Neural progenitor cell (in vitro differentiated cells): ENCODE data around the gene NFE2. TPM values are rescaled to one million over a fixed set of nuclear protein-coding genes. Genes with fewer than 3 reads are reported as not detected.
A peak's percentile ranks its signal among the peaks of the same experiment; 100 is the strongest.

ENCODE experiments used
- DNase-seq: peaks from one replicate; pipeline ENCODE4 v3.0.0-alpha.2; 2016; ENCODE audit warnings: low spot score
- H2AFZ ChIP-seq: fragments of 200-600 bp; sonication (generic); replicated peaks from 2 replicates; pipeline ENCODE4 v1.6.1; 2016; ENCODE audit warnings: antibody characterized with exemption
- H3F3A ChIP-seq: fragments of 200-600 bp; sonication (generic); 2 replicates; pipeline ENCODE4 v1.6.1; 2016; ENCODE audit warnings: antibody characterized with exemption, low read depth
- H3K27ac ChIP-seq: fragments of 200-600 bp; sonication (generic); 2 replicates; pipeline ENCODE4 v1.5.1; 2016; ENCODE audit warnings: mild to moderate bottlenecking
- H3K27me3 ChIP-seq: fragments of 200-600 bp; sonication (generic); 2 replicates; pipeline ENCODE4 v1.6.1; 2016; ENCODE audit warnings: mild to moderate bottlenecking, moderate library complexity
- H3K36me3 ChIP-seq: fragments of 200-600 bp; sonication (generic); 2 replicates; pipeline ENCODE4 v1.5.1; 2016
- H3K4me1 ChIP-seq: fragments of 200-600 bp; sonication (generic); 2 replicates; pipeline ENCODE4 v1.6.1; 2016; ENCODE audit warnings: mixed run types
- H3K4me2 ChIP-seq: fragments of 200-600 bp; sonication (generic); 2 replicates; pipeline ENCODE4 v1.6.1; 2016
- H3K4me3 ChIP-seq: fragments of 200-600 bp; sonication (generic); 2 replicates; pipeline ENCODE4 v1.5.1; 2016
- H3K79me2 ChIP-seq: fragments of 200-600 bp; sonication (generic); 2 replicates; pipeline ENCODE4 v1.6.1; 2016; ENCODE audit warnings: low read depth
- H3K9ac ChIP-seq: fragments of 200-600 bp; sonication (generic); 2 replicates; pipeline ENCODE4 v1.6.1; 2016
- H3K9me3 ChIP-seq: fragments of 200-600 bp; sonication (generic); 2 replicates; pipeline ENCODE4 v1.5.1; 2016; ENCODE audit warnings: low read depth
- H4K20me1 ChIP-seq: fragments of 200-600 bp; sonication (generic); 2 replicates; pipeline ENCODE4 v1.6.1; 2016; ENCODE audit warnings: low read depth
- H3K27ac Mint-ChIP-seq: 3 replicates; pipeline ENCODE4 v1.8.0; 2021; ENCODE audit warnings: mixed read lengths
- H3K27me3 Mint-ChIP-seq: 2 replicates; pipeline ENCODE4 v1.8.0; 2022; ENCODE audit warnings: low read depth, mild to moderate bottlenecking, inconsistent platforms, moderate library complexity, mixed read lengths; ENCODE audit not compliant: insufficient read depth
- H3K36me3 Mint-ChIP-seq: 3 replicates; pipeline ENCODE4 v1.8.0; 2021; ENCODE audit warnings: mixed read lengths
- H3K4me1 Mint-ChIP-seq: 3 replicates; pipeline ENCODE4 v1.8.0; 2021; ENCODE audit warnings: mixed read lengths
- H3K4me3 Mint-ChIP-seq: 3 replicates; pipeline ENCODE4 v1.8.0; 2021; ENCODE audit warnings: mild to moderate bottlenecking, moderate library complexity, mixed read lengths
- H3K9me3 Mint-ChIP-seq: 3 replicates; pipeline ENCODE4 v1.8.0; 2020; ENCODE audit warnings: mixed read lengths
- EZH2 ChIP-seq: fragments of 200-600 bp; sonication (generic); IDR thresholded peaks from 2 replicates; pipeline ENCODE4 v1.6.1; 2017; ENCODE audit warnings: antibody characterized with exemption, mild to moderate bottlenecking, moderate library complexity
- EZH2phosphoT487 ChIP-seq: fragments of 200-600 bp; sonication (generic); IDR thresholded peaks from 2 replicates; pipeline ENCODE4 v1.6.1; 2017; ENCODE audit warnings: antibody characterized with exemption
- total RNA-seq: library from RNA; depleted of rRNA; stranded (reverse); fragments of >200 nt; gene quantifications from 2 replicates; pipeline ENCODE4 v1.2.3, GENCODE V29; 2015; ENCODE audit warnings: low replicate concordance
- TF ChIP-seq, protein P1 (sequence below): fragments of 200-600 bp; sonication (generic); IDR thresholded peaks from 2 replicates; pipeline ENCODE4 v1.5.1; 2017; ENCODE audit warnings: antibody characterized with exemption, mild to moderate bottlenecking

The NFE2 gene
- total RNA-seq, 1 donor from 2014 or later: 2.8 TPM

DNA sequence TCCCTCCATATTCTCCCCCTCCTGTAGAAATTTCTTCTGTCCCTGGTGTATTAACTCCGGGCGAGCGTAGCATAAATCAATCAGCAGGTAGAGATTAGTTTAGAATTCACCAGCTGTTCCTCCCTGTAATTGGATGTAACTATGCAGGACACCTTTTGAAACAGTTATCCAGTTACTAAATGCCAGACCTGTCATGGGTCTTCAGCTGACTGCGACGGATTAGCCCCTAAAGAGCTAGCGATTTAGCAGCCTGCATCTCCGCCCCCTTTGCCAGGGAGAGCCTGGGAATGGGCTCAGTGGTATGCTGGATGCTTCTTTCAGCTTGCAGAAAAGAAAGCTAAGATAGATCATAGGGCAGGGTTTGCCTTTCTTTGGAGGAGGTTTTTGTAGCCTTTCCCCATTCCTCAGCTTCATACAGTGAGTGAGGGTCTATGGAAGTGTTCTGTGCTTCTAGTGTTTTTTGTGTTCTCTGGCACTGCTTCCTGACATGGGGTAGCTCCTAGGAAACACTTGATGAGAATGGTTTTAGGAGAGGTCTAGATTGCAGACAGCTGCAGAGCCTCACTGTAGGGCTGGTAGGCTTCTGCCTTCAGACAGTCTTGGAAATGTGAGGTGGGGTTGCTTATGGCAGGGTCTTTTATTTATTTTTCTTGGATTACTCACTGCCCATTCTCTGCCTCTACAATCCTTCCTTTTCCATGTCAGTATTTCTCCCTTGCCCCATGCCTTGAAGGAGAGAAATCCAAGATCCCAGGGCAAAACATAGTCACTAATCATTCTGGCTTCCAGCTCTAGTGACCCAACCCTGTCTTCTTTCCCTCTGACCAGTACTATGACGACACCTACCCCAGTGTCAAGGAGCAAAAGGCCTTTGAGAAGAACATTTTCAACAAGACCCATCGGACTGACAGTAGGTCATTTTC lies 40.8 kb upstream of the NFE2 start:
- Mint-ChIP-seq H3K4me1 (peaks cover 71% of the 10 kb centered on the region), H3K27me3 (peaks cover 2% of the 10 kb centered on the region), H3K4me3 (peak overlapping the region; percentile 19), H3K9me3 (no peaks in the 10 kb centered on the region), H3K36me3 (peaks cover 35% of the 10 kb centered on the region), H3K27ac (peak overlapping the region; percentile 90)
- Histone ChIP-seq H3K4me3 (peak overlapping the region; percentile 19), H3K4me2 (peak overlapping the region; percentile 64), H2AFZ (no peak overlapping the region), H3K9me3 (no peaks in the 10 kb centered on the region), H3K4me1 (peaks cover 61% of the 10 kb centered on the region), H3K79me2 (peaks cover 51% of the 10 kb centered on the region), H3F3A (peaks cover 43% of the 10 kb centered on the region), H3K9ac (no peak overlapping the region), H3K36me3 (no peaks in the 10 kb centered on the region), H3K27ac (peak overlapping the region; percentile 96), H3K27me3 (no peaks in the 10 kb centered on the region), H4K20me1 (no peaks in the 10 kb centered on the region)
- TF ChIP-seq, protein P1, sequence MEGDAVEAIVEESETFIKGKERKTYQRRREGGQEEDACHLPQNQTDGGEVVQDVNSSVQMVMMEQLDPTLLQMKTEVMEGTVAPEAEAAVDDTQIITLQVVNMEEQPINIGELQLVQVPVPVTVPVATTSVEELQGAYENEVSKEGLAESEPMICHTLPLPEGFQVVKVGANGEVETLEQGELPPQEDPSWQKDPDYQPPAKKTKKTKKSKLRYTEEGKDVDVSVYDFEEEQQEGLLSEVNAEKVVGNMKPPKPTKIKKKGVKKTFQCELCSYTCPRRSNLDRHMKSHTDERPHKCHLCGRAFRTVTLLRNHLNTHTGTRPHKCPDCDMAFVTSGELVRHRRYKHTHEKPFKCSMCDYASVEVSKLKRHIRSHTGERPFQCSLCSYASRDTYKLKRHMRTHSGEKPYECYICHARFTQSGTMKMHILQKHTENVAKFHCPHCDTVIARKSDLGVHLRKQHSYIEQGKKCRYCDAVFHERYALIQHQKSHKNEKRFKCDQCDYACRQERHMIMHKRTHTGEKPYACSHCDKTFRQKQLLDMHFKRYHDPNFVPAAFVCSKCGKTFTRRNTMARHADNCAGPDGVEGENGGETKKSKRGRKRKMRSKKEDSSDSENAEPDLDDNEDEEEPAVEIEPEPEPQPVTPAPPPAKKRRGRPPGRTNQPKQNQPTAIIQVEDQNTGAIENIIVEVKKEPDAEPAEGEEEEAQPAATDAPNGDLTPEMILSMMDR: no peak
- TF ChIP-seq EZH2phosphoT487: no peak
- TF ChIP-seq EZH2: no peak
- peak; percentile 90 for DNase-seq

DNA sequence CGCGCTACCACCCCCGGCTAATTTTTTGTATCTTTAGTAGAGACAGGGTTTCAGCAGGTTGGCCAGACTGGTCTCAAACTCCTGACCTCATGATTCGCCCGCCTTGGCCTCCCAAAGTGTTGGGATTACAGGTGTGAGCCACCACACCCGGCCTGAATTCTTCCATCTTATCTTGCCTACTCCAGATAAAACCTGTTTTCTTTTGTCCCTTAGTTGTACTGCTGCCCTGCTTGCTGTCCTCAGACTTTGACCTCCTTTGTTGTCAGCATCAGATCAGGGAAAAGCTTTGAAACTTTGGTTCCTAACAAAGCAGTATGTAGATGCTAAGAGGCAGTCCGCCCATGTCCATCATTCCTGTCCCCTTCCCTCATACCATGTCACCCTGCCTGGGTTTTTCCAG lies 40.0 kb upstream of the NFE2 start:
- peak overlapping the region; percentile 96 for H3K27ac ChIP-seq
- no peaks in the 10 kb centered on the region for H4K20me1 ChIP-seq
- H3K4me1 Mint-ChIP-seq: peaks cover 77% of the 10 kb centered on the region
- no peaks in the 10 kb centered on the region for H3K27me3 ChIP-seq
- no peaks in the 10 kb centered on the region for H3K9me3 Mint-ChIP-seq
- H3K27ac Mint-ChIP-seq: peak overlapping the region; percentile 90
- H2AFZ ChIP-seq: no peak overlapping the region
- TF ChIP-seq EZH2 (no peak), EZH2phosphoT487 (no peak)
- TF ChIP-seq, protein P1: no peak
- H3K4me1 ChIP-seq: peaks cover 61% of the 10 kb centered on the region
- peak overlapping the region; percentile 64 for H3K4me2 ChIP-seq
- H3K9ac ChIP-seq: no peak overlapping the region
- H3K27me3 Mint-ChIP-seq: peaks cover 2% of the 10 kb centered on the region
- DNase-seq: no peak
- peak overlapping the region; percentile 19 for H3K4me3 Mint-ChIP-seq
- peaks cover 59% of the 10 kb centered on the region for H3K79me2 ChIP-seq
- peaks cover 48% of the 10 kb centered on the region for H3F3A ChIP-seq
- peak overlapping the region; percentile 19 for H3K4me3 ChIP-seq
- H3K9me3 ChIP-seq: no peaks in the 10 kb centered on the region
- H3K36me3 Mint-ChIP-seq: peaks cover 36% of the 10 kb centered on the region
- H3K36me3 ChIP-seq: no peaks in the 10 kb centered on the region

DNA sequence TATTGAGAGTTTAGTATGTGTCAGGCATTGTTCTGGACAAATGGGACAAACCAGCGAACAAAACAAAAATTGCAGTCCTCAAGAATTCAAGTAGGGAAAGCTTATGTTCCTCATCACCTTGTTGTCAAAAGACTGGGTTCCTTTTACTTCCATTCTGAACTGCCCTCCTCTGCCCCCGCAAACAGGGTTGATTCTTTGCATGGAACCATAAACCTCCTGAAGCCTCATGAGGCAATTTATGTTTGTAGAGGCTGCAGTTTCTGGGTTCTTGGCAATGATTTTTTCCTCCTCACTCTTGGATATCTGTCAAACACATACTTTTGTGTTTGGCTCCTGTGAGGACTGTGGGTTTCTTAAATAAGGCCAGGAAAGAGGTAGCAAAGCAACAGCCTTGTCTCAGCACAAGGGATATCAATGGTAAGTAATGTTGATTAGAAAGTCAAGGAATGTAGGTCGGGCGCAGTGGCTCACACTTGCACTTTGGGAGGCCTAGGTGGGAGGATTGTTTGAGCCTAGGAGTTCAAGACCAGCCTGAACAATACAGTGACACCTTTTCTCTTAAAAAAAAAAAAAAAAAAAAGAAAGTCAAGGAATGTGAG lies 38.0 kb upstream of the NFE2 start:
- Histone ChIP-seq H3K27ac (no peak overlapping the region), H3K4me3 (no peak overlapping the region), H3K9me3 (no peaks in the 10 kb centered on the region), H3K79me2 (peaks cover 74% of the 10 kb centered on the region), H3K9ac (no peak overlapping the region), H4K20me1 (no peaks in the 10 kb centered on the region), H3F3A (peaks cover 58% of the 10 kb centered on the region), H3K27me3 (no peaks in the 10 kb centered on the region), H2AFZ (no peak overlapping the region), H3K36me3 (no peaks in the 10 kb centered on the region), H3K4me2 (peak overlapping the region; percentile 32), H3K4me1 (peaks cover 61% of the 10 kb centered on the region)
- Mint-ChIP-seq H3K27me3 (peaks cover 2% of the 10 kb centered on the region), H3K4me1 (peaks cover 71% of the 10 kb centered on the region), H3K9me3 (no peaks in the 10 kb centered on the region), H3K27ac (no peak overlapping the region), H3K36me3 (peaks cover 29% of the 10 kb centered on the region), H3K4me3 (no peak overlapping the region)
- DNase-seq: no peak
- TF ChIP-seq EZH2: no peak
- TF ChIP-seq, protein P1: no peak
- no peak for TF ChIP-seq EZH2phosphoT487
